IPS-NIHi7 (cell line): Measurements from ENCODE around the gene RASGRP1.
"Not testable (repeated sequence)": the region's sequence is repeated elsewhere in the genome, so short reads cannot be mapped to it uniquely, and the experiment has no call there.

Experiments used
- DNase-seq: peaks from one replicate; pipeline ENCODE4 v3.0.0; 2012; ENCODE audit warnings: mixed read lengths; ENCODE audit errors: extremely low spot score

RASGRP1 gene

GRCh38 chr15:38564557-38565286 lies at the start of gene RASGRP1:
RASGRP1 (minus strand) TSS chr15:38564814; CDS start chr15:38564628, 186 bp downstream.
- peak; percentile 78 for DNase-seq

GRCh38 chr15:38613085-38613484 lies 48.5 kb upstream of the RASGRP1 start:
- DNase-seq = no peak

GRCh38 chr15:38612159-38612863 lies 47.7 kb upstream of the RASGRP1 start:
- DNase-seq = no peak

- DNase-seq = no peak
Measured at GRCh38 chr15:38611228-38611627, 46.6 kb upstream of the RASGRP1 start.

- no peak for DNase-seq
Measured at GRCh38 chr15:38610748-38611147, 46.1 kb upstream of the RASGRP1 start.

GRCh38 chr15:38609097-38609738 lies 44.6 kb upstream of the RASGRP1 start:
- DNase-seq = no peak

GRCh38 chr15:38608682-38609081 lies 44.1 kb upstream of the RASGRP1 start:
- DNase-seq = no peak

GRCh38 chr15:38605744-38606143 lies 41.1 kb upstream of the RASGRP1 start:
- no peak for DNase-seq

GRCh38 chr15:38603672-38604071 lies 39.1 kb upstream of the RASGRP1 start:
- no peak for DNase-seq

- peak; percentile 35 for DNase-seq
Measured at GRCh38 chr15:38602910-38603670, 38.5 kb upstream of the RASGRP1 start.

GRCh38 chr15:38600236-38600635 lies 35.6 kb upstream of the RASGRP1 start:
- DNase-seq = no peak

- DNase-seq = no peak
Measured at GRCh38 chr15:38598749-38599148, 34.1 kb upstream of the RASGRP1 start.

- no peak for DNase-seq
Measured at GRCh38 chr15:38597219-38597800, 32.7 kb upstream of the RASGRP1 start.

- no peak for DNase-seq
Measured at GRCh38 chr15:38593524-38593923, 28.9 kb upstream of the RASGRP1 start.

- DNase-seq = no peak
Measured at GRCh38 chr15:38589502-38589901, 24.9 kb upstream of the RASGRP1 start.

- DNase-seq = no peak
Measured at GRCh38 chr15:38588672-38589071, 24.1 kb upstream of the RASGRP1 start.

GRCh38 chr15:38587214-38587613 lies 22.6 kb upstream of the RASGRP1 start:
- no peak for DNase-seq

- not testable (repeated sequence) for DNase-seq
Measured at GRCh38 chr15:38586005-38586404, 21.4 kb upstream of the RASGRP1 start.

- no peak for DNase-seq
Measured at GRCh38 chr15:38578626-38579025, 14.0 kb upstream of the RASGRP1 start.

GRCh38 chr15:38577424-38577987 lies 12.9 kb upstream of the RASGRP1 start:
- no peak for DNase-seq

- no peak for DNase-seq
Measured at GRCh38 chr15:38576837-38577236, 12.2 kb upstream of the RASGRP1 start.
